Right renal cortex interstitium (tissue), 3 donors: ENCODE data around the gene FOXR1. TPM values are rescaled to one million over a fixed set of nuclear protein-coding genes. Genes with fewer than 3 reads are reported as not detected.

Experiments used
- DNase-seq, 3 donors: peaks; one replicate each; pipeline ENCODE4 v3.0.0-alpha.2; 2013; ENCODE audit warnings: low read depth in 3 of 3, low spot score in 2 of 3
- polyA plus RNA-seq, 3 donors: library from polyadenylated mRNA; unstranded; fragments of 120-200 nt; gene quantifications; one replicate each; pipeline ENCODE4 v1.2.1, GENCODE V29; 2013; ENCODE audit not compliant: insufficient read length in 3 of 3

Gene FOXR1
- polyA plus RNA-seq, 3 donors = not detected

DNA sequence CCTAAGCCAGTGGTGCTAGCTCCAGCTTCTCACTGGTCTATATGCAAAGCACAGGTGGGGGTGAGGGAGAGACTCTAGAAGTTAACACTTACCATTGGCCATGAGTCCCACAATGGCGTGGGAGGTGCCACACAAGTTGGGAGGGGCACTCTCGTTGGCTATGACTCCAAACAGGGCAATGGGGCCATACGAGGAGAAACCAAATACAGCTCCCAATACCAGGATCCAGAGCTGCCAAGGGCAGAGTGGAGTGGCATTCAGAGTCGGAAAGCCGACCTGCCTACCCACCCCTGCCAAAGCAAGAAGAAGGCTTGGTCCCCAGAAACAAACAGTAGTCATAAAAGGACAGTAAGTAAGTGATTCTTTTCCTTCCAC is 53.5 kb downstream of the FOXR1 start:
- no peak for DNase-seq

DNA sequence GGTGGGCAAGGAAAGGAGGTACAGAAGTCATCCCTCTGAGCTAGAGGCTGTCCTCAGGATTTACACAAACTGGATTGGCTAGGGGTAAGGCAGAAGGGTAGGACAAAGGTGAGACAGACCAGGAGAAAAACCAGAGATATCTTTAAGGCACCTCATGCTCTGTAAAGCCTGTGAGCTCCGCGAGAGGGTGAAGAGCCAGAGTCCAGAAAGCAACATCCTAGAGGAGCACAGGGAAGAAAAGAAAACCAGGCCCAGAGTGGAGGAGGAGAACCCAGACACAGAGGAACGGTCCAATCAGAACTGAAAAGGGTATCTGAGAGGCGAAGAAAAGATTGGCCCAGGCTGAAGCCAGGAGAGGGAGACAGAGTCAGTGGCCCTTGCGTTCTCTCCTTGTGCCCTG is 54.0 kb downstream of the FOXR1 start:
- no peak for DNase-seq

DNA sequence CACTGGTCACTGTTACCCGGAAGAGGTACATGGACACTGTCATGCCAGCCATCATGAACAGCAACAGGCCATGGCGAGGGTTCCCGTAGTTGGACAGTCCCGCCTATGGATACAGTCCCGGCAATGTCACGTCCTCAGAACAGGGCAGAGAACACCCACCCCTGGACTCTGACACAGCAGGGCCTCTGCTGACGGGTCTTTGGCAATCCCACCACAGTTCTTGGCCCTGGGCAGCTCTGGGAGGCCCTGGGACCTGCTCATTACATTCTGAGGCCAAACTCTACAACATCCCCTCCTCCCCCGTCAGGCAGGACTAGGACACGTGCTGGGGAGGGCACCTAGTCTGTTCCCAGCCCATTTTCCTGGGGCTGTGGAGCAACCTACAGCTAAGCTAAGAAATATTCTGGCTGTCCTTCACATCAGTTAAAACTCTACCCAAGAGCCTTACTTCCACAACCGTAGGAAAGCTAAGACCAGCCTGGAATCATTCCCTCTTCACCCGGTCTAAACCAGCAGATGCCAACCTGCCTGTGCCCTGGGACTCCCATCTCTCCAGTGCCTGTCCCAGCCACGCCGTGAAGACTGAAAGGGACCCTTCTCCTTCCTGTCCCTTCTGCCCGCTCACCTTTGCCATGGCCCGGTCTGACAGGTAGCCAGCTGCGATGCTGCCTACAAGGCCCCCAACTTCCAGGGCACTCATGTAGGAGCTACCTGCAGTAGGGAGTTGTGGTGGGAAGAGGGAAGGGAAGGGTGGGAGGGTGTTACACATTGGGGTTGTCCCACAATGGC is 54.6 kb downstream of the FOXR1 start:
- no peak for DNase-seq

DNA sequence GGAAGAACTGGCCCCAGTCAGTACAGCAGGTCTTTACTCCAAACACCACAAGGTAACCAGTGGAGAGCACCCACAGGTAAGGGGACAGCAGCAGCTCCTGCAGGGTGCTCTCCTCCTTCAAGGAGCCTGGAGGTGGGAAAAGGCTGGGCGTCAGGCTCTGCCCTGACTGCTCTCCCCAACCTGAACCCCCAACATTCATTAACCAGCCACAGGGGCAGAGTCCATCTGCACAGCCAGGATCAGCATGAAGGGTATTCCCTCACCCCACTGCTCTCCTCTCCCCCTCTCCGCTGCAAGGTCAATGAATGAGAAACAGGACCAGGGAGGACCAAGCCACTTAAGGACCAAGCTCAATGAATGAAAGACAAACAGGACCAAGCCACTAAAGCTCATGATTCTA is 55.4 kb downstream of the FOXR1 start:
- DNase-seq = no peak

DNA sequence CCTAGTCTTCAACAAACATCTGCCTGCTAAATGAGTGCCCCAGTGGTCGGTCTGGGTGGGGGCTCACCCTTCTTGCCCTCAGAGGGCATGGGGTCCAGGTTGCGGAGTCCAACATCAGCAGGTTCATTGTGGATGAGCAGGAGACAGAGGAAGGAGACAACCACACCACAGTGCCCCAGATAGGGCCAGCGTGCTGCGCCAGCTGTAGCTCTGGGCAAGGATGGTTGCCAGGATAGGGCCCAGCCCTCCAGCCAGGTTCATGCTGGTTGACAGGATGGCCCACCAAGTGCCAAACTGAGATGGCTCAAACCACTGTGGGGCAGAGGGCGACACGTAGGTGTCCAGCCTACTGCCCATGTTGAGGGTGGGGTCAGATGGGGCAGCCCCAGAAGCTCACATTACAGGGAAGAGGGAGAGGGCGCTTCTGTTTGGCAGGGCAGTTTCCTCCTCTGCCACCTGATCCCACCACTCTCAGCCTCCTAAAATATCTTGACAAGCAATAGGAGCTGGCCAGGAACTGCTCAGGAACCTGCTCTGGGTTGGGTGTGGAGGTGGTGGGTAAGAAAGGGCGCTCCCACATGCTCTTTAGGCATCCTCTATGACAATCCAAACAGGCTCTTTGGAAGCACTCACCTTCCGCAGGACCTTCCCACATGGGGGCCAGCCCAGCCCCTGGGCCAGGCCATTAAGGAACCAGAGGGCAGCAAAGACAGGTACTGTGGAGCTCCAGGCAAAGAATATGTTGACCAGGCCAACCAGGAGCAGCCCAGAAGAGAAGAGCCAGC is 56.2 kb downstream of the FOXR1 start:
- DNase-seq = no peak

DNA sequence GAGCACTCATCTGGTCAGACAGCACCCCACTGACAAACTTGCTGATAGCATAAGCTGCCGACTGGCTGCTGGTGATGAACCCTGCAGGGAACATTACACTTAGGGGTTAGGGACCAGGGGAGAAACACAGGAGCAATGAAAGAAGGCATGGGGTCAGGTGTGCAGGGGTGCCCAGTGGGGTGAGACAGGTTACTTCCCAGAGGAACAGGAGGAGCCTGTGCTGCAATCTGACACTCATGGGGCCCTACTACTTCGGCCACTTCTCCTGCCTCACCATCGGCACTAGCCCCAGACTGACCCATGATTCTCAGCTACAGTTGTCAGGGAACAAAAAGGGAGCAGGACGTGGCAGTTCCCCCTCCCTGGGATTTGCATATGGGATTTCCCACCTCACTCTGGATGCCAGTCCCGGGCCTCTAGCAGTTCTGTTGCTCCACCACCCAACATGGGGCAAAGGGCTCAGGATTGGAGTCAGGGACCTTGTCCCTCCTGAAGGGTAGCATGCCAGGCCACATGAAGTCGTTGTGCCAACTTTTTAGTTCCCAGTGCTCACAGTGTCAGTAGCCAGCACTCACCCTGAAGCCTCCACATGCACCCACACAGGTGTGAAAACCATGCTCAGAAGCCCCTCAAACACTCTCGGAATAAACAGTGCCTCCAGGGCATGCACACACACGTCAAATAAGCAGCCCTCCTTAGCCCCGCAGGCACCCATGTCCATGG is 56.9 kb downstream of the FOXR1 start:
- DNase-seq = no peak

DNA sequence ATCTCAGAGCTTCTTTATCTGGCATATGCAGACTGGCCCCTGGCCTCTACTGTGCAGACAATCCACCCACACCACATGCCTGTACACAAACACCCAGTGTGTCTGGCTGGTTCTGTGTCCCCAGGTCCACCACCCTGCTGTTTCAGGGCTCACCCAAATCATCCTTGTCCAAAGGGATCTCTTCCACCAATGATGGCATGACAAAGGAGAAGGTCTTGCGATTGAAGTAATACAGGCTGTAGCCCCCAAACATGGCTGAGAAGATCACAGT is 57.4 kb downstream of the FOXR1 start:
- no peak for DNase-seq

DNA sequence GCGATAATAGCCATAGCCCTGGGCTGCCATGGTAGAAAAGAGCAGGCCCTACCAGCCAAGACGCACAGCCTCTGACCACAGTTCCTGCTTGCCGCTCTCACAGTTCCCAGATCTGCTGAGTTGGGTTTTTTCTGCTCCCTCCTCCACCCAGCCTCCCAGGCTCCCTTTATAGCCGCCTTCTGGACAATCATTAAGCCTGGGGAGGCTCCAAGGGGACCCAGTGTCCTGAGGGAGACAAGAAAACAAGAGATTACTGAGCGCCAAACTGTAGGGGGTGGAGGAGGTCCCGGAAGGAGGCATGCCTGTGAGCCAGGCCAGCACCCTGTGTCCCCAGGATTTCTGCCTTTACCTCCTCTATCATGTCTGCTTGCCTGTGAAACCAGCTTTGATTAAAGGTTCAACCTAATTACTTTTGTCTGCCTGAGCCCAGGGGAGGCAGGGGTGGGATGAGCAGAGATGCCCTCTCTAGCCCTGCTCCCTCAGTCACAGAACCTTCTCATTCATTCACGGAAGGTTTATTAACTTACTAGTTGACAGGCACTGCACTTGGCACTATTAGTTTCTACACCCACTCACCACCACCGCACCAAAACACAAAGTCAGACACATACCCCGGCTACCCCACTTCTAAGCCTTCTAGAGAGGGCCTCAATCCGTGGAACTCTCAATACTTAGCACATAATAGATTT is 57.9 kb downstream of the FOXR1 start:
- DNase-seq = no peak

DNA sequence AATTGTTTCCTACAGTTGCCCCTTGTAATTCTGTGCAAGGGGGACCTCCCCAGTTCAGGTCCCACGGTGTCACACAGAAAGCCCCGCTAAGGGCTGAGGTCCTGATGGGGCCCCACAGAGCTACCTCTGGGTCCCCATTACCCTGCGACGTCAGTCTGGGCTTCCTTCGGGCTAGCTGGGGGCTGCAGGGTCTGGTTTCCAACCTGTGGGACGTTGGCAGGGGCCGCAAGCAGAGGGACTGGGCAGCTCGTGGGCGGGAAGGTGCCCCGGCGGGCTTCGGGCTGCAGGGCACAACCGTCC is 58.4 kb downstream of the FOXR1 start:
- no peak for DNase-seq

DNA sequence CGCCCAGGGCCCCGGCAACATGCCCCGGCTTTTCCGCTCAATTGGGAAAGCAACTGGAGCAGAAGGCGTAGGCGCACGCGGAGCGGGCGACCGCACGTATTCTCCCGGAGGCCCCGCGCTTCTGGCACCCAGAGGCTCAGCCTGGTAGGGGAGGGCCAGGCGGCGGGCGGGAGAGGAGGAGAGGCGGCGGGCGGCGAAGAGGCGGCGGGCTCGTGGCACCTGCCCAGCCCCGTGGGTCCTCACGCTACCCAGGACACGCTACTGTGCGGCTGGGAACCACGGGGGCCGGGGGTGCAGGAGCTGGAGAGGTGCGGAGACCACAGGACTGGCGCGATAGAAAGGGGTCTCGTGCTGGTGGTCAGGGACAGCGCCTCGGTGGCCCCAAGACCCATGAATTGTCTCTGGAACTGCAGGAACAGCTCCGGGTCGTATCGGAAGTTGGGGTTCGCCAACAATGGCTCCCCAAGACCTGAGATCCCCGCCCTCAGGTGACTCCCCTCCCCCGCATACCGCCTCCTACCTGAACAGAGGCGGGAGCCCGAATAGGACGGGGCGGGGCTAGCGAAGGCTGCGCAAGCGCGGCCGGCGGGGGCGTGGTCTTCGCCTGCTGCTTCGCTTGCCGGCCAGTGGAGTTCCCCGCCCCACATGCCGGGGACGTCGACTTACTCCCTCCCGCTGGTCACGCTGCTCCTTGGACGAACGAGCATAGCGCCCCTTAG is 58.9 kb downstream of the FOXR1 start, which contains the start of gene SLC37A4:
Gene SLC37A4 (minus strand): TSS at position 549 of the 719 bp plus-strand sequence.
- DNase-seq = peak; percentile 87 to 94 (median 88)

Other genes with a start within 250 kb of the FOXR1 start
- gene DDX6, start 180.6 kb upstream of the FOXR1 start, polyA plus RNA-seq = 100 to 1,000 TPM; 132 to 136 (median 135) TPM
- gene CXCR5, start 87.9 kb upstream of the FOXR1 start, polyA plus RNA-seq = not detected
- gene BCL9L, start 45.8 kb upstream of the FOXR1 start, polyA plus RNA-seq = 10 to 100 TPM; 21.3 to 23.4 (median 23.0) TPM
- gene UPK2, start 15.5 kb upstream of the FOXR1 start, polyA plus RNA-seq = 10 to 100 TPM in 1 of 3 donors, 1 to 10 TPM in 1, under 1 TPM in 1; 0.22 to 16.8 (median 7.0) TPM
- gene CENATAC, start 26.4 kb downstream of the FOXR1 start, polyA plus RNA-seq = 10 to 100 TPM; 16.1 to 17.8 (median 17.1) TPM
- gene RPS25, start 46.6 kb downstream of the FOXR1 start, polyA plus RNA-seq = 1,000 to 10,000 TPM; 1,153 to 1,249 (median 1,180) TPM
- 100 to 1,000 TPM in 2 of 3 donors, 10 to 100 TPM in 1; 92.9 to 142 (median 100) TPM for gene TRAPPC4, start 47.0 kb downstream of the FOXR1 start, polyA plus RNA-seq
- 100 to 1,000 TPM in 1 of 3 donors, 10 to 100 TPM in 2; 81.1 to 115 (median 99.9) TPM for gene SLC37A4, start 59.1 kb downstream of the FOXR1 start, polyA plus RNA-seq
- 100 to 1,000 TPM; 110 to 129 (median 127) TPM for gene HYOU1, start 85.4 kb downstream of the FOXR1 start, polyA plus RNA-seq
- gene VPS11, start 96.1 kb downstream of the FOXR1 start, polyA plus RNA-seq = 10 to 100 TPM; 52.2 to 59.8 (median 54.6) TPM
- gene HMBS, start 113.1 kb downstream of the FOXR1 start, polyA plus RNA-seq = 10 to 100 TPM; 24.5 to 29.5 (median 26.8) TPM
- gene DPAGT1, start 130.1 kb downstream of the FOXR1 start, polyA plus RNA-seq = 10 to 100 TPM; 55.7 to 62.6 (median 56.9) TPM
- 10 to 100 TPM in 1 of 3 donors, 1 to 10 TPM in 2; 9.3 to 12.0 (median 9.5) TPM for gene C2CD2L, start 135.6 kb downstream of the FOXR1 start, polyA plus RNA-seq
- gene HINFP, start 149.8 kb downstream of the FOXR1 start, polyA plus RNA-seq = 10 to 100 TPM; 24.3 to 30.5 (median 29.3) TPM
- gene ABCG4, start 177.3 kb downstream of the FOXR1 start, polyA plus RNA-seq = under 1 TPM; 0.74 to 0.79 (median 0.74) TPM
- gene NLRX1, start 197.0 kb downstream of the FOXR1 start, polyA plus RNA-seq = 10 to 100 TPM in 2 of 3 donors, 1 to 10 TPM in 1; 9.7 to 11.3 (median 10.3) TPM
- 10 to 100 TPM; 11.7 to 15.4 (median 12.0) TPM for gene NHERF4, start 213.7 kb downstream of the FOXR1 start, polyA plus RNA-seq
- gene CBL, start 234.6 kb downstream of the FOXR1 start, polyA plus RNA-seq = 10 to 100 TPM; 19.5 to 19.8 (median 19.7) TPM